HG03342 (cell line): Measurements from ENCODE around the gene SRGAP3.

ENCODE experiments used
- ATAC-seq: cut with Tn5 transposase; IDR thresholded peaks from one replicate; pipeline ENCODE4 v1.9.1; 2021; ENCODE audit warnings: mild to moderate bottlenecking, moderate library complexity; ENCODE audit not compliant: unreplicated experiment

Gene SRGAP3

GRCh38 chr3:8996216-8996615, 253.2 kb downstream of the SRGAP3 start:
- ATAC-seq: no peak

GRCh38 chr3:8994226-8994625, 255.2 kb downstream of the SRGAP3 start:
- no peak for ATAC-seq

- no peak for ATAC-seq
These were observed 256.1 kb downstream of the SRGAP3 start for GRCh38 chr3:8993331-8993730.

GRCh38 chr3:8992854-8993253, 256.6 kb downstream of the SRGAP3 start:
- no peak for ATAC-seq

GRCh38 chr3:8992199-8992598, 257.2 kb downstream of the SRGAP3 start:
- ATAC-seq: no peak

- no peak for ATAC-seq
These were observed 258.9 kb downstream of the SRGAP3 start for GRCh38 chr3:8990266-8991215.

GRCh38 chr3:8988791-8989558, 260.5 kb downstream of the SRGAP3 start:
- no peak for ATAC-seq

- ATAC-seq: no peak
These were observed 261.1 kb downstream of the SRGAP3 start for GRCh38 chr3:8988384-8988655.

- ATAC-seq: peak; percentile 81
These were observed 261.6 kb downstream of the SRGAP3 start for GRCh38 chr3:8987645-8988383.

- ATAC-seq: no peak
These were observed 262.2 kb downstream of the SRGAP3 start for GRCh38 chr3:8987226-8987625.

GRCh38 chr3:8986741-8987140, 262.7 kb downstream of the SRGAP3 start:
- ATAC-seq: no peak

GRCh38 chr3:8985876-8986275, 263.6 kb downstream of the SRGAP3 start:
- no peak for ATAC-seq

- ATAC-seq: no peak
These were observed 264.0 kb downstream of the SRGAP3 start for GRCh38 chr3:8985411-8985831.

- ATAC-seq: no peak
These were observed 264.9 kb downstream of the SRGAP3 start for GRCh38 chr3:8984526-8984925.

- ATAC-seq: no peak
These were observed 265.4 kb downstream of the SRGAP3 start for GRCh38 chr3:8984081-8984480.

- no peak for ATAC-seq
These were observed 265.9 kb downstream of the SRGAP3 start for GRCh38 chr3:8983591-8983990.

GRCh38 chr3:8983026-8983425, 266.4 kb downstream of the SRGAP3 start:
- ATAC-seq: no peak

- ATAC-seq: no peak
These were observed 266.9 kb downstream of the SRGAP3 start for GRCh38 chr3:8982509-8982908.

- ATAC-seq: no peak
These were observed 267.7 kb downstream of the SRGAP3 start for GRCh38 chr3:8981700-8982099.

GRCh38 chr3:8981296-8981695, 268.1 kb downstream of the SRGAP3 start:
- no peak for ATAC-seq

- ATAC-seq: no peak
These were observed 268.6 kb downstream of the SRGAP3 start for GRCh38 chr3:8980756-8981257.
